Measurements from ENCODE around the gene ZBTB24. TPM values are rescaled to one million over a fixed set of nuclear protein-coding genes. Genes with fewer than 3 reads are reported as not detected.

Gene ZBTB24
- total RNA-seq, 2 experiments from 2014 or later, result 10.5 to 11.8 TPM

DNA sequence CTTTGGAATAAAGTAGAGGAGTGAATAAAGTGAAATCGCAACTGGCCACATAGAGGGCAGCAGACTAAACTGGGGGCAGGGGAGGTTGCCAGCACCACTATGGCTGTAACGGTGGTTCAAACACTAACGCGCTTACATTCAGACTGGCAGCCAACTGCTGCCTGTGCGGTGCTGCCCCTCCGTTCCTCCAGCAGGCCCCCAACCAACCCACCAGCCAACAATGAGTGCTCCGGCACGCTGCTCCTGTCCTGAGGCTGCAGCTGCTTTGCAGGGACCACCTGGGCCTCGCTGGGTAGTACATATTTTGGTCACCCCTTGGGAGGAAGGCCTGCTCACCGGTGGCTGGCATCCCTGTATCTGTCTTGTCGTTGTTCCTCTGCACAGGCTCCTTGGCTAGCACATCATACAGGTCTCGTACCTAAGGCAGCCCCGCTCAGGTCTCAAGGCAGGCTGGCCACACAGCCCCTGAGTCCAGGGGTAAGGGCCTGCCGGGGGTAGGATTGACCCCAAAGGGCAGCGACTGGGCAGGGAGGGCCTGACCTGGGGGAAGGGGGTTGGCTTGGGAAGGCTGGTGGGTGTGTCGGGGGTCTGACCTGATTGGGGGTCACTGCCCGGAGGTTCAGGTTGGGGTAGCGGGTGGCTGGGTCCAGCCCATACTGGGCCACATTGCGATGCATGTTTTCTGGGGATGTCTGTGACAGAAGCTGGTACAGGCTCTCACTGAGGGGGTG lies 33.8 kb downstream of the ZBTB24 start:
- peaks cover 14% of the 10 kb centered on the region for H3K36me3 Mint-ChIP-seq (ENCODE audit: low read depth)
- no peak for TF ChIP-seq CTCF (IDR thresholded peaks at IDR 0.05)
- ATAC-seq, result no peak
- no peak for DNase-seq
- POLR2A ChIA-PET, result interaction anchor here (0.6 to 2.4 kb wide), 6 partner anchors 8 to 141 kb away, joined by 3 to 16 read pairs (median 4); partner anchors contain the start of genes PPIL6 and SMPD2
- CTCF ChIA-PET, result interaction anchor here (1.1 to 2.2 kb wide), 2 partner anchors 8 to 66 kb away, joined by 3 to 7 read pairs; partner anchors contain the start of genes PPIL6 and SMPD2
- intact Hi-C loops (cut with micrococcal nuclease), result no loop called here
- H3K4me1 Mint-ChIP-seq (ENCODE audit: low read depth), result peaks cover 39% of the 10 kb centered on the region
- no peaks in the 10 kb centered on the region for H3K9me3 Mint-ChIP-seq
- peak overlapping the region; percentile 17 for H3K27ac Mint-ChIP-seq
- H3K27me3 Mint-ChIP-seq, result no peaks in the 10 kb centered on the region
- no peak overlapping the region for H3K4me3 Mint-ChIP-seq

- no peaks in the 10 kb centered on the region for H3K27me3 Mint-ChIP-seq
- no peak overlapping the region for H3K4me3 Mint-ChIP-seq
- DNase-seq, result no peak
- no peaks in the 10 kb centered on the region for H3K9me3 Mint-ChIP-seq
- ChIA-PET POLR2A (interaction anchor here (0.6 to 2.4 kb wide), 7 partner anchors 7 to 140 kb away, joined by 3 to 16 read pairs (median 3); partner anchors contain the start of genes PPIL6 and SMPD2), CTCF (interaction anchor here (1.1 kb wide), 1 partner anchor 65 kb away, joined by 3 read pairs; no protein-coding TSS in a partner anchor)
- no peak for ATAC-seq
- TF ChIP-seq CTCF (IDR thresholded peaks at IDR 0.05), result no peak
- peaks cover 34% of the 10 kb centered on the region for H3K4me1 Mint-ChIP-seq (ENCODE audit: low read depth)
- intact Hi-C loops (cut with micrococcal nuclease), result no loop called here
- no peak overlapping the region for H3K27ac Mint-ChIP-seq
- H3K36me3 Mint-ChIP-seq (ENCODE audit: low read depth), result peaks cover 14% of the 10 kb centered on the region
Measured at GRCh38 chr6:109448615-109449014, 34.4 kb downstream of the ZBTB24 start.

DNA sequence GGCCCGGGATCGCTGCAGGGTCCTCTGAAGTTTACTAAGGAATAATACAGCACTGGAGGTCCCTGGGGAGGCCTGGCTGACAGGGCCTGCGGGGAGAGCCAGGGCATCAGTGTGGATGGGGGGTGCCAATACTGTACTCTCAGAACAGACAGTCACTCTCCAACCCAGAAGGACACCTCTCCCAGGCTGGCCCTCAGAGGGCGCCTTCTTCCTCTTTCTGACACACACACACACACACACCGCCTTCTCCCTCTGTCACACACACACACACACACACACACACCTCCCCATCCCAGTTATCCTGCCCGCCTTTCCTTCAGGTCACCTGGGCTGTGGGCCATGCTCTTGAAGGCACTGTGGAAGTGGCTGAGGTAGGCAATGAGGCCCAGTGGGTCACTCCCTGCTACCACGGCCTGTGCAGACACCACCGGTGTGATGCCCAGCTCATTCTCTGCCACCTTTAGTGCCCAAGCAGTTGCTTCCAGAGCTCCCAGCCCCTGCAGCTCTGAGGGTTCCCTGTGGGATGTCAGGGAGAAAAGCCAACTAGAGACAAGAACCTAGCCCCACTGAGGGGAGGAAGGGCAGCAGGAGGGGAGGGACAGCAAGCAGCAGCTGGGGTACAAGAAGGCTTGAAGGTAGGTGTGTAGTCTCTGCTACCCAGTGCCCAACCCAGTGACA lies 35.0 kb downstream of the ZBTB24 start:
- H3K9me3 Mint-ChIP-seq, result no peaks in the 10 kb centered on the region
- H3K36me3 Mint-ChIP-seq (ENCODE audit: low read depth), result peaks cover 20% of the 10 kb centered on the region
- POLR2A ChIA-PET, result interaction anchor here (0.6 to 1.6 kb wide), 6 partner anchors 9 to 203 kb away, joined by 3 to 7 read pairs (median 3); no protein-coding TSS in a partner anchor
- peaks cover 36% of the 10 kb centered on the region for H3K4me1 Mint-ChIP-seq (ENCODE audit: low read depth)
- CTCF ChIA-PET, result interaction anchor here (1.1 kb wide), 1 partner anchor 64 kb away, joined by 3 read pairs; no protein-coding TSS in a partner anchor
- peak overlapping the region; percentile 22 for H3K27ac Mint-ChIP-seq
- TF ChIP-seq CTCF (IDR thresholded peaks at IDR 0.05), result no peak
- H3K27me3 Mint-ChIP-seq, result no peaks in the 10 kb centered on the region
- H3K4me3 Mint-ChIP-seq, result no peak overlapping the region
- ATAC-seq (no peak), DNase-seq (no peak)
- intact Hi-C loops (cut with micrococcal nuclease), result no loop called here

- H3K36me3 Mint-ChIP-seq (ENCODE audit: low read depth), result peaks cover 27% of the 10 kb centered on the region
- ATAC-seq (no peak), DNase-seq (no peak)
- no peak for TF ChIP-seq CTCF (IDR thresholded peaks at IDR 0.05)
- H3K27me3 Mint-ChIP-seq, result no peaks in the 10 kb centered on the region
- intact Hi-C loops (cut with micrococcal nuclease), result no loop called here
- H3K4me1 Mint-ChIP-seq (ENCODE audit: low read depth), result peaks cover 40% of the 10 kb centered on the region
- H3K27ac Mint-ChIP-seq, result no peak overlapping the region
- ChIA-PET POLR2A (interaction anchor here (8.9 kb wide), 1 partner anchor 8 kb away, joined by 119 read pairs; the partner anchor contains the start of gene MICAL1), CTCF (no interaction called here)
- H3K4me3 Mint-ChIP-seq, result no peak overlapping the region
- H3K9me3 Mint-ChIP-seq, result no peaks in the 10 kb centered on the region
Measured at GRCh38 chr6:109447087-109447486, 35.9 kb downstream of the ZBTB24 start.
